GM19455 (cell line): ENCODE measurements around the gene MORF4L2.

ENCODE experiments used
- ATAC-seq: cut with Tn5 transposase; IDR thresholded peaks from one replicate; pipeline ENCODE4 v1.9.1; 2021; ENCODE audit not compliant: unreplicated experiment

MORF4L2 gene

GRCh38 chrX:103686199-103687072 lies at the start of gene MORF4L2:
Gene MORF4L2, minus strand, starts transcription at chrX:103686699. Its CDS starts 9,672 bp downstream, at chrX:103677027.
- ATAC-seq = peak; percentile 90

- no peak for ATAC-seq
Measured at GRCh38 chrX:103734125-103734760, 47.7 kb upstream of the MORF4L2 start.

- no peak for ATAC-seq
Measured at GRCh38 chrX:103733017-103733416, 46.5 kb upstream of the MORF4L2 start.

- no peak for ATAC-seq
Measured at GRCh38 chrX:103730796-103731493, 44.4 kb upstream of the MORF4L2 start.

GRCh38 chrX:103730147-103730795 lies 43.8 kb upstream of the MORF4L2 start:
- ATAC-seq = no peak

- ATAC-seq = no peak
Measured at GRCh38 chrX:103729015-103729414, 42.5 kb upstream of the MORF4L2 start.

- ATAC-seq = no peak
Measured at GRCh38 chrX:103727115-103727514, 40.6 kb upstream of the MORF4L2 start.

- no peak for ATAC-seq
Measured at GRCh38 chrX:103726477-103726876, 40.0 kb upstream of the MORF4L2 start.

- ATAC-seq = no peak
Measured at GRCh38 chrX:103722505-103722904, 36.0 kb upstream of the MORF4L2 start.

- ATAC-seq = no peak
Measured at GRCh38 chrX:103718120-103718519, 31.6 kb upstream of the MORF4L2 start.

- no peak for ATAC-seq
Measured at GRCh38 chrX:103716962-103717361, 30.5 kb upstream of the MORF4L2 start.

GRCh38 chrX:103710609-103711008 lies 24.1 kb upstream of the MORF4L2 start, which contains the start of gene TMEM31:
Gene TMEM31, plus strand, starts transcription at chrX:103710909. Its CDS starts 1,350 bp downstream, at chrX:103712259.
- ATAC-seq = no peak

GRCh38 chrX:103704863-103705262 lies 18.4 kb upstream of the MORF4L2 start:
- no peak for ATAC-seq

GRCh38 chrX:103699243-103699642 lies 12.7 kb upstream of the MORF4L2 start:
- ATAC-seq = no peak

GRCh38 chrX:103697687-103698086 lies 11.2 kb upstream of the MORF4L2 start:
- ATAC-seq = no peak

- ATAC-seq = no peak
Measured at GRCh38 chrX:103691059-103691458, 4.6 kb upstream of the MORF4L2 start.

GRCh38 chrX:103688946-103689345 lies 2.4 kb upstream of the MORF4L2 start:
- no peak for ATAC-seq

- no peak for ATAC-seq
Measured at GRCh38 chrX:103687696-103688201, 1.2 kb upstream of the MORF4L2 start.

GRCh38 chrX:103687073-103687695 lies 685 bp upstream of the MORF4L2 start:
- peak; percentile 56 for ATAC-seq

- ATAC-seq = no peak
Measured at GRCh38 chrX:103685396-103685795, 1.1 kb downstream of the MORF4L2 start.
